Testis (tissue), 3 donors: Measurements from ENCODE around the gene FAXDC2. TPM values are rescaled to one million over a fixed set of nuclear protein-coding genes. Genes with fewer than 3 reads are reported as not detected.

Experiments used
- DNase-seq: peaks from one replicate; pipeline ENCODE4 v3.0.0-alpha.2; 2019
- H3K27ac ChIP-seq, 2 donors: fragments of 200-600 bp; sonication (generic); one replicate each; pipeline ENCODE4 v1.5.1; 2019
- H3K27me3 ChIP-seq: fragments of 200-600 bp; sonication (generic); one replicate; pipeline ENCODE4 v1.5.1; 2019
- H3K36me3 ChIP-seq: fragments of 200-600 bp; sonication (generic); one replicate; pipeline ENCODE4 v1.5.1; 2017; ENCODE audit warnings: low read depth; ENCODE audit errors: missing control alignments
- H3K4me1 ChIP-seq: fragments of 200-600 bp; sonication (generic); one replicate; pipeline ENCODE4 v1.5.1; 2019
- H3K4me3 ChIP-seq, 2 donors: fragments of 200-600 bp; sonication (generic); one replicate each; pipeline ENCODE4 v1.5.1; 2017 to 2019
- H3K9me3 ChIP-seq: fragments of 200-600 bp; sonication (generic); one replicate; pipeline ENCODE4 v1.5.1; 2017
- POLR2A ChIP-seq: fragments of 450-650 bp; IDR thresholded peaks from one replicate; pipeline ENCODE4 v1.6.1; 2017; ENCODE audit warnings: antibody characterized with exemption, mild to moderate bottlenecking, moderate library complexity
- WGBS, 2 donors: methylation state at CpG; one replicate each; pipeline ENCODE4 v1.1.5; 2018; 5-methylcytosine and 5-hydroxymethylcytosine counted together
- intact Hi-C: fragments of 100-400 bp; cut with DNase I; formaldehyde crosslinking; loops from one replicate; pipeline ENCODE4 v1.15.1; 2023; ENCODE audit warnings: low total_unique reads
- polyA plus RNA-seq: library from polyadenylated mRNA; stranded (reverse); fragments of 350-450 nt; fragmentation: Illumina TruSeq; extraction: RNeasy Lipid Tissue Mini Kit (QIAGEN cat#74804); gene quantifications from one replicate; pipeline ENCODE4 v1.2.3, GENCODE V29; 2014; ENCODE audit warnings: low read depth, low replicate concordance; ENCODE audit not compliant: insufficient read depth
- total RNA-seq, 2 donors: library from RNA; depleted of rRNA; stranded (reverse); fragments of >200 nt; gene quantifications; one replicate each; pipeline ENCODE4 v1.2.3, GENCODE V29; 2016
- TF ChIP-seq, protein P1 (sequence below), 3 experiments: fragments of 450-650 bp in 2 of 3; fragments of 200-600 bp in 1 of 3; sonication (generic) in 1 of 3; IDR thresholded peaks; one replicate each; pipeline ENCODE4 v1.5.1; 2016 to 2019; ENCODE audit warnings: antibody characterized with exemption in 3 of 3, mild to moderate bottlenecking in 2 of 3, moderate library complexity in 1 of 3

Gene FAXDC2
- total and polyA plus RNA-seq, 3 donors from 2014 or later = 32.5 to 76.8 (median 54.7) TPM

DNA sequence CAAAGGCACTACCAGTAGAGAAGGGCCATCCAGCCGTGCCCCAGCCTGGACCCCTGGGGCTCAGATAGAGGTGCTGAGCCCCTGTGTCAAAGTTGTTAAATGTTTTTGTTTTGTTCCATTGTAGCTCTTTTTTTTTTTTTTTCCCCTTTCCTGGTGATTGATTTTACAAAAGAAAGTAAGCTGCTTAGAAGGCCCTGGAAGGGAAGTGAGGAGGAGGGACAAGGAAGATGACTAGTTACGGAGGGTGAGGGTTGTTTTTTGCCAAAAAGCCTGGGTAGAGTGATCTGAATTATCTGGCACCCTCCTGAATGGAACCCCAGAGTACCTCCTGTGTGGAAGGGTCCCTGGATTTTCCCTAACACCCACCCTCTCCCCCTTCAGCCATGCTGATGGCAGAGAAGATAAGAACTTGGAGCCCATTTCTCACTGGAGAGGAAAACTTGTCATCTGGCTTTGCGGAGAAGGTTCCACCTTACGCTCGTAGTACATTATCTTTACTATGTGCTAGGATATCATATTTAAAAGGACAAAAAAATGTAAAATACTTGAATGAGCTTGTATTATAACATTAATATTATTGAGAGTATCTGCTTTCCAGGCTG lies 33.4 kb downstream of the FAXDC2 start:
- Histone ChIP-seq H3K9me3 (no peaks in the 10 kb centered on the region), H3K27me3 (no peaks in the 10 kb centered on the region), H3K36me3 (no peaks in the 10 kb centered on the region), H3K4me1 (peaks cover 9% of the 10 kb centered on the region), H3K27ac (peak overlapping the region in 1 of 2 donors; percentile 41), H3K4me3 (no peak overlapping the region)
- intact Hi-C loops = loop anchor here (10.0 kb wide), 1 partner anchor 52 kb away; no protein-coding TSS in a partner anchor
- WGBS, 2 donors = 87 to 92% methylated on average over 5 of the region's 5 CpGs
- no peak for DNase-seq
- TF ChIP-seq, protein P1, sequence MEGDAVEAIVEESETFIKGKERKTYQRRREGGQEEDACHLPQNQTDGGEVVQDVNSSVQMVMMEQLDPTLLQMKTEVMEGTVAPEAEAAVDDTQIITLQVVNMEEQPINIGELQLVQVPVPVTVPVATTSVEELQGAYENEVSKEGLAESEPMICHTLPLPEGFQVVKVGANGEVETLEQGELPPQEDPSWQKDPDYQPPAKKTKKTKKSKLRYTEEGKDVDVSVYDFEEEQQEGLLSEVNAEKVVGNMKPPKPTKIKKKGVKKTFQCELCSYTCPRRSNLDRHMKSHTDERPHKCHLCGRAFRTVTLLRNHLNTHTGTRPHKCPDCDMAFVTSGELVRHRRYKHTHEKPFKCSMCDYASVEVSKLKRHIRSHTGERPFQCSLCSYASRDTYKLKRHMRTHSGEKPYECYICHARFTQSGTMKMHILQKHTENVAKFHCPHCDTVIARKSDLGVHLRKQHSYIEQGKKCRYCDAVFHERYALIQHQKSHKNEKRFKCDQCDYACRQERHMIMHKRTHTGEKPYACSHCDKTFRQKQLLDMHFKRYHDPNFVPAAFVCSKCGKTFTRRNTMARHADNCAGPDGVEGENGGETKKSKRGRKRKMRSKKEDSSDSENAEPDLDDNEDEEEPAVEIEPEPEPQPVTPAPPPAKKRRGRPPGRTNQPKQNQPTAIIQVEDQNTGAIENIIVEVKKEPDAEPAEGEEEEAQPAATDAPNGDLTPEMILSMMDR (IDR thresholded peaks at IDR 0.05) = no peak
- no peak for TF ChIP-seq POLR2A

DNA sequence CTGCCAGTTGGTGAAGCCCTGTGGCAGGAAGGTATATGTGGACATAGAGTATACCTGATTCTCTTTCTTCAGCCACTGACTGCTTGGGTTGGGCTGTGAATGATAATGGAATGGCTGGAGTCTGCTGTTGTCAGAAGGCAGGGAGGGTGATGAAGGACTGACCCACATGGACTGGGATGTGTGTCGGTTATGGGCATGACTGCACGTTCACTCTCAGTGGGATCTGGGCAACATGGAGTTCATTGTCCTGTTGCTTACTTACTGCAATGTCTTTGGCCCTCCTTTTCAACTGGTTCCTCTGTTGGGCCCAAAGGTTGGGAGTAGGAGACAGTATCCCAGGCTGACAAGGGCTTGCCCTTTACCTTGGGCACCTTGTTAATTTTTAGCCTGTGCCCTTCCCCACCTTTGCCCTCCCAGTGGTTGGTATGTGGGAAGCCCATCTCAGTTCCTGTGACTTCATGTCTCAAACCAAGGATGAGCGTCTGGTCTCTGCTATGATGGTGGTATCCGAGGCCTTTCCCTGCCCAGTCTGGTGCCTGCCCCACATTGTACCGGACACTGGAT lies 34.6 kb downstream of the FAXDC2 start:
- no peak for DNase-seq
- no peak overlapping the region for H3K4me3 ChIP-seq
- H3K27ac ChIP-seq = no peak overlapping the region
- TF ChIP-seq, protein P1 (IDR thresholded peaks at IDR 0.05) = no peak
- TF ChIP-seq POLR2A = no peak
- intact Hi-C loops = loop anchor here (10.0 kb wide), 1 partner anchor 51 kb away; no protein-coding TSS in a partner anchor
- H3K27me3 ChIP-seq = no peaks in the 10 kb centered on the region
- H3K4me1 ChIP-seq = peaks cover 9% of the 10 kb centered on the region
- WGBS, 2 donors = 81 to 92% methylated on average over 5 of the region's 5 CpGs
- no peaks in the 10 kb centered on the region for H3K36me3 ChIP-seq
- H3K9me3 ChIP-seq = no peaks in the 10 kb centered on the region

DNA sequence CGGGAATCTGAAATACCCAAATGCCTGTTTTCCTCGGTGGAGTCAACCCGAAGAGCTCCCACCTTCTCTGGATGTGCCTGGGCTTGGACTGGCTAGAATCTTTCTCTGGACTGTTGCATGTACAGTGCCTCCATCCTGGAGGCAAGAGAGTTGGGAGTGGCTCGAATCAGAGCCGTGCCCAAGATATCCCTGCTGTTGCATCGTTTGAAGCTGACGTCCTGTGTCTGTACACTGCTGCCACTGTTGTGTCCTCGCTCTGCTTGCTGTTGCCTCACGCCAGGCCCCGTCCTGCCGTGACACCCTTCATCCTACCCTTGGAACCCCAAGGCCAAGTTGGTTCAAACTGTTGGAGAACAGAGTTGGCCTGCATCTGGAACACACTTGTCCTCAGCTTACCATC lies 35.4 kb downstream of the FAXDC2 start:
- H3K4me1 ChIP-seq = peaks cover 9% of the 10 kb centered on the region
- WGBS, 2 donors = 88 to 90% methylated on average over 11 of the region's 11 CpGs
- H3K9me3 ChIP-seq = no peaks in the 10 kb centered on the region
- intact Hi-C loops = loop anchor here (10.0 kb wide), 1 partner anchor 50 kb away; no protein-coding TSS in a partner anchor
- DNase-seq = no peak
- no peak overlapping the region for H3K4me3 ChIP-seq
- H3K27ac ChIP-seq = no peak overlapping the region
- no peaks in the 10 kb centered on the region for H3K27me3 ChIP-seq
- TF ChIP-seq, protein P1 (IDR thresholded peaks at IDR 0.05) = no peak
- TF ChIP-seq POLR2A = no peak
- H3K36me3 ChIP-seq = no peaks in the 10 kb centered on the region

DNA sequence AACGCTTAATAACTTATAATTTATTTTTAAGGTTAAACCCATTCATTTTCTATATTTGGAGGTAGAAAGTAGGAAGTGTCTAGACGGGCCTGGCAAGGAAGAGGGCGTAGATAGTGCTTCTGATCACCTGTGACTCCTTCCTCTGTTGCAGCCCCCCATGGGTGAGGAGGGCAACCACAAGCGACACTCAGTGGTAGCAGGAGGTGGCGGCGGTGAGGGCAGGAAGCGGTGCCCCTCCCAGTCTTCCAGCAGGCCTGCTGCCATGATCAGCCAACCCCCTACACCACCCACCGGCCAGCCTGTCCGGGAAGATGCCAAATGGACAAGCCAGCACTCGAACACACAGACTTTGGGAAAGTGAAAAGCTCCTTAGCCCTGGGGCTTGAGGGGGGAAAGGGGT lies 36.7 kb downstream of the FAXDC2 start:
- H3K27ac ChIP-seq = no peak overlapping the region
- intact Hi-C loops = loop anchor here (5.0 to 10.0 kb wide), 2 partner anchors 49 to 166 kb away; no protein-coding TSS in a partner anchor
- H3K36me3 ChIP-seq = no peaks in the 10 kb centered on the region
- H3K27me3 ChIP-seq = no peaks in the 10 kb centered on the region
- peaks cover 3% of the 10 kb centered on the region for H3K4me1 ChIP-seq
- no peak for TF ChIP-seq POLR2A
- TF ChIP-seq, protein P1 (IDR thresholded peaks at IDR 0.05) = no peak
- 80 to 85% methylated on average over 10 of the region's 10 CpGs for WGBS, 2 donors
- no peak overlapping the region for H3K4me3 ChIP-seq
- H3K9me3 ChIP-seq = no peaks in the 10 kb centered on the region
- DNase-seq = no peak
